ENCODE results near the gene RNF223.
A peak's percentile ranks its signal among the peaks of the same experiment; 100 is the strongest.

Gene RNF223

GRCh38 chr1:1069711-1070676, 4.1 kb downstream of the RNF223 start:
- no peak for TF ChIP-seq CTCF (IDR thresholded peaks at IDR 0.05; ENCODE audit: borderline replicate concordance, control extremely low read depth, extremely low read depth, insufficient read depth, missing control alignments)
- in situ Hi-C loops (cut with MboI; ENCODE audit: low sequenced_read_pairs, unreplicated experiment), result no loop called here
- no peak for DNase-seq (ENCODE audit: low spot score)

DNA sequence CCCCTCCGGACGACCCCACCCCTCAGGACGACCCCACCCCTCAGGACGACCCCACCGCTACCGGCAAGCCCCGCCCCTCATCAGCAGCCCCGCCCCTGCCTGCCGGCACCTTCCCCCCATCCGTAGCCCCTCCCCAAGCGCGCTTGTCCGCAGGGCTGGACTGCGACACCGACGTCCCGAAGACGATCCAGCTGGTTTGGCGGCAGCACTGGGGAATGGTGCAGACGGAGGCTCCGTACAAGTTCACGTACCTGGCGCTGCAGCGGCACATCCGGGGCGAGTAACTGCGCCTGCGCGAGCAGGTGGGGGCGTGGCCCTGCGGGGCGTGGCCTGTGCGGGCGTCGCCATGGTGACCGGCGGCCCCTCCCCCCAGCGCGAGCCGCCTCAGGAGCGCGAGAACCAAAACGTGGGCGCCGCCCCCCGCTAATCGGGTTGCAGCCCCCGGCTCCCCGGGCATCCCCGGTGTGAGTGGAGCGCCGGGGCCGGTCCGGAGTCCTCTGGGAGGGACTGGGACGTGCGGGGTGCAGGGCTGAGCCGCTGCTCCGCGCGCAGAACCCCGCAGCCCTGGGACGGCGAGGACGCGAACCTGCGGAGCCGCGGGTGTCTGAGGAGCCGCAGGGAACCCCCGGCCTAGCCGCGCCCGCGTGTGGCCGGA, 4.9 kb downstream of the RNF223 start:
- TF ChIP-seq CTCF (IDR thresholded peaks at IDR 0.05; ENCODE audit: borderline replicate concordance, control extremely low read depth, extremely low read depth, insufficient read depth, missing control alignments), result no peak
- DNase-seq (ENCODE audit: low spot score), result peak; percentile 96
- in situ Hi-C loops (cut with MboI; ENCODE audit: low sequenced_read_pairs, unreplicated experiment), result no loop called here

DNA sequence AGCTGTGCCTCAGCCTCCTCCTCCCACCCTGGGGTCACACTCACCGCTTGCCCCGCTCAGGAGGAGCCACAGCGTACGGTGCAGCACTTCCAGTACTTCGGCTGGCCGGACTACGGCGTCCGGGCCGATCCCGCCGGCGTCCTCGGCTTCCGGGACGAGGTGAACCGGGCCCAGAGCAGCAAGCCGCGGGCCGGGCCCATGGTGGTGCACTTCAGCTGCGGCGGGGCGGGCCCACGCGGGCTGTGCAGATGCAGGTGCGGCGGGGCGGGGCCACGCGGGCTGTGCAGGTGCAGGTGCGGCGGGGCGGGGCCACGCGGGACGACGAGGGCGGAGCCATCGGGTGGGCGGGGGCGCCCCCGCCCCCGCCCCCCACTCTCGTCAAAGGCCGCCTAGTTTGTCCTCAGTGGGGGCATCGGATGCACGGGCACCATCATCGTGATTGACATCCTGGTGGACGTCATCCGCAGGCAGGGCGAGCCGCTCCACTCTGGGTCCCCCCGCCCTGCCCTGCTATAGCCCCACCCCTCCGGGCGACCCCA, 5.5 kb downstream of the RNF223 start:
- no peak for DNase-seq (ENCODE audit: low spot score)
- in situ Hi-C loops (cut with MboI; ENCODE audit: low sequenced_read_pairs, unreplicated experiment), result no loop called here
- no peak for TF ChIP-seq CTCF (IDR thresholded peaks at IDR 0.05; ENCODE audit: borderline replicate concordance, control extremely low read depth, extremely low read depth, insufficient read depth, missing control alignments)

- TF ChIP-seq CTCF (IDR thresholded peaks at IDR 0.05; ENCODE audit: borderline replicate concordance, control extremely low read depth, extremely low read depth, insufficient read depth, missing control alignments), result no peak
- in situ Hi-C loops (cut with MboI; ENCODE audit: low sequenced_read_pairs, unreplicated experiment), result no loop called here
- no peak for DNase-seq (ENCODE audit: low spot score)
Measured at GRCh38 chr1:1067860-1068516, 6.1 kb downstream of the RNF223 start.

DNA sequence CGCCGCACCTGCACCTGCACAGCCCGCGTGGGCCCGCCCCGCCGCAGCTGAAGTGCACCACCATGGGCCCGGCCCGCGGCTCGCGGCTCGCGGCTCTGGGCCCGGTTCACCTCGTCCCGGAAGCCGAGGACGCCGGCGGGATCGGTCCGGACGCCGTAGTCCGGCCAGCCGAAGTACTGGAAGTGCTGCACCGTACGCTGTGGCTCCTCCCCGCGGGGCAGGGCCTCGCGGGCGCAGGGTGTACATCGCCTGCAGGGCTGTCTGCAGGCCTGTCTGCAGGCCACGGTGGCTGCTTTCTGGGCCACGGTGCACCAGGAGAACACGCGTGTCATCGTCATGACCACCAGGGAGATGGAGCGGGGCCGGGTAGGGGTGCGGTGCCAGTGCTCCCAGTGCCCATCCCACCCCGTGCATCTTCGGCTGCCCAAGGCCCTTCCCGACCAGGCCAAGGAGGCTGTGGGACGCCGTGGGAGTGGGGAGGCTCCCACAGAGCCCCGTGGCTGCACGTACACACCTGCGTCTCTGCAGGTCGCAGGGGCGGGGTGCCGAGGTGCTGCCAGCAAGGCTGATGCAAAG, 6.7 kb downstream of the RNF223 start:
- no peak for DNase-seq (ENCODE audit: low spot score)
- in situ Hi-C loops (cut with MboI; ENCODE audit: low sequenced_read_pairs, unreplicated experiment), result no loop called here
- no peak for TF ChIP-seq CTCF (IDR thresholded peaks at IDR 0.05; ENCODE audit: borderline replicate concordance, control extremely low read depth, extremely low read depth, insufficient read depth, missing control alignments)
